ENCODE results near the gene SHC1. TPM values are rescaled to one million over a fixed set of nuclear protein-coding genes. Genes with fewer than 3 reads are reported as not detected.

SHC1 gene
- total and polyA plus RNA-seq, 2 donors, result 61.2 to 110 TPM

DNA sequence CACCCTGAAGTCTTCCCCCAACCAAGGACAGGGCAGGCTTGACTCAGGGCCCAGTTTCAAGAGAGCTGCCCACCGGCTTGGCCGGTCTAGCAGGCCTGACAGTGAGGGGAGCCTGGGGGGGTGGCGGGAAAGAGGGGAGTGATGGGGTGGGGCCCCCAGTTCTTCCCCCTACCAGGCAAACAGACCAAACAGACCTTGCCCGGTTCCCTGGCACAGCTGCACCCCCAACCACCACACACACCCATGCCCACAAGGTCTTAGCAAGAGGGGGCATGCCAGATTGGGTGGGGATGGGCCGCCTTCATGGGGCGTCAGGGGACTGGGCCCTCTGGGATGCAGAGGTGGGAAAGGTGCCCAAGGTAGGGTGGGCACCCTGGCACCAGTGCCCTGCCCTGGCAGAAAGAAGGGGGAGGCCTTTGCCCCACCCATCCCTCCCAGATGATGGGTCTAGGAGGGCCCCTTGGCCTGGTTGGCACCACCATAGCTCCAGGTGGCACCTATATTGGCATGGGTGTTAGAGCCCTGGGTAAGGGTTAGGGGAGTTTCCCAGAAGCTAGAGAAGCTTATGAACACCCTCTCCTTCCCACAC is 41.0 kb upstream of the SHC1 start:
- Histone ChIP-seq H3K4me3 (ENCODE audit: low read depth, low read length) (no peak overlapping the region), H3K36me3 (ENCODE audit: insufficient read depth) (no peaks in the 10 kb centered on the region), H3K4me1 (ENCODE audit: insufficient read depth) (peaks cover 2% of the 10 kb centered on the region), H3K27ac (ENCODE audit: low read depth) (peak overlapping the region; percentile 51)
- 83% methylated on average over 6 of the region's 6 CpGs for WGBS
- no peak for DNase-seq (ENCODE audit: extremely low spot score)

DNA sequence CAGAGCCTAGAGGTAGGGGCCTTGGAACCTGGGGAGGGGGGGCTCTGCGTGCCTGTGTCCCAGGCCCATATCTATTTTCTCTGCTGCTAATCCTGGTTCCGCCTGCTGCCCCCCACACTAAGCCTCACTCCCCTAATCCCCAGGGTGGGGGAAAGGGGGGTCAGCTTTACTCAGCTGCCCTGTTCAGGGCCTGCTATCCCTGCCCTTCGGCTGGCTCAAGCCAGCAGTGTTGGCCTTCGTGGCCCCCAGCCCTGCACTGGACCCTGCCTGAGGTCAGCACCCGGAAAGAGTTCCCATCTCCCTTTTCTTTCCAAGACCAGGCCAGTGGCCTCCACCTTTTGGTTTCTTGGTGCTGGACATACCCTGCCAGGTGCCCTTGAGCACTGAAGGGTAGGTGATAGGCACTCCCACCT is 40.5 kb upstream of the SHC1 start:
- H3K36me3 ChIP-seq (ENCODE audit: insufficient read depth), result no peaks in the 10 kb centered on the region
- H3K27ac ChIP-seq (ENCODE audit: low read depth), result peak overlapping the region; percentile 51
- H3K4me1 ChIP-seq (ENCODE audit: insufficient read depth), result peaks cover 2% of the 10 kb centered on the region
- H3K4me3 ChIP-seq (ENCODE audit: low read depth, low read length), result no peak overlapping the region
- DNase-seq (ENCODE audit: extremely low spot score), result no peak
- 61% methylated on average over 5 of the region's 5 CpGs for WGBS

DNA sequence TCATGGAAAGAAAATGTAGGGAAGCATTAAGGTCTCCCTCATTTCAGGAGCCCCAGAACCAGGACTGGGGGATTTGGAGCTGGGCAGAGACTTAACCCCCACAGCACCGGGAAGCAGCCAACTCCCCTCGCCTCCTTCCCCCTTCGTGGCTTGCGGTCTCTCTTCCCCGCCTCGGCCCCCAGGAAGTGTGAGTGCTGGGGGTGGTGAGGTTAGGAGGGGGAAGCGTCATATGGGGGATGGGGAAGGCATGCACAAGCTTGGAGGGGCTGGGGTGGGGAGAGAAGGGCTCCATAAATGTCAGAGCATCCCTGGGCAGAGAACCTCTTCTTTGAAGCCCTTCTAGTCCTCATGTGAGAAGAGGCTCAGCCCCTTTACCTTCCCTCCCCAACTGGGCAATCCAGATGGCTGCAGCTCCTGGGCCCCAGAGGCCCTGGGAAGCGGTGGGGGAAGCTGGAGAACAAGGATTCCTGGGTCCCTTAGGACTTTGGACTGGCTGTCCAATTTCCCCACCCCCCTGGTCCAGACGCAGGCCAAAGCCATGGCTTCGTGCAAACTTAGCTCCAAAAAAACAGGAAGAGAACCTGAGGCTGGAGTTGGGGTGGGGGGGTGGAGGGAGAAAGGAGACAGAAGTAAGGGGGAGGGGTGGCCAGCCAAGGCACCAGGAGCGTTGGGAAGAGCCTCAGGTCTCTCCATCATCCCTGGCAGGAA is 39.8 kb upstream of the SHC1 start:
- H3K27ac ChIP-seq (ENCODE audit: low read depth), result peak overlapping the region; percentile 51
- WGBS, result 51% methylated on average over 11 of the region's 11 CpGs
- H3K4me1 ChIP-seq (ENCODE audit: insufficient read depth), result peaks cover 2% of the 10 kb centered on the region
- H3K4me3 ChIP-seq (ENCODE audit: low read depth, low read length), result no peak overlapping the region
- H3K36me3 ChIP-seq (ENCODE audit: insufficient read depth), result no peaks in the 10 kb centered on the region
- DNase-seq (ENCODE audit: extremely low spot score), result no peak

DNA sequence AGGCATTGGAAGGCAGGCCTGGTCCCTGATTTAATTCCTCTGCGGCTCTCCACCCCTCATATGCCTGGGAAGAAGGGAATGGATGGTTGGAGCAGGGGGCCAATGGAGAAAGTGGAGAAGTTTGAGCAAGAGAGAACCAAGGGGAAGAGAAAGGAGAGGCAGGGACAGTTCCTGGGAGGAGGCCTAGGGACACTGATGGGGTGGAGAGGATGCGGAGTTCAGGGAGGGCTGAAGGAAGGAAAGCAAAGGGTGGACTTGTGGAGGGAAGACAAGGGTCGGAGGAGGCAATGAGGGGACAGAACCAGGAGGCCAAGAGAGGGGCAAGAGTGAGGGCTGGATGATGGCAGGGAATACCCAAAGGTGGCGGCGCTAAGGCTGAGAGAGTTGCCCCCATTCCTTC is 39.2 kb upstream of the SHC1 start:
- no peak for DNase-seq (ENCODE audit: extremely low spot score)
- Histone ChIP-seq H3K4me3 (ENCODE audit: low read depth, low read length) (no peak overlapping the region), H3K4me1 (ENCODE audit: insufficient read depth) (peaks cover 2% of the 10 kb centered on the region), H3K27ac (ENCODE audit: low read depth) (no peak overlapping the region), H3K36me3 (ENCODE audit: insufficient read depth) (no peaks in the 10 kb centered on the region)
- 91% methylated on average over 5 of the region's 5 CpGs for WGBS

DNA sequence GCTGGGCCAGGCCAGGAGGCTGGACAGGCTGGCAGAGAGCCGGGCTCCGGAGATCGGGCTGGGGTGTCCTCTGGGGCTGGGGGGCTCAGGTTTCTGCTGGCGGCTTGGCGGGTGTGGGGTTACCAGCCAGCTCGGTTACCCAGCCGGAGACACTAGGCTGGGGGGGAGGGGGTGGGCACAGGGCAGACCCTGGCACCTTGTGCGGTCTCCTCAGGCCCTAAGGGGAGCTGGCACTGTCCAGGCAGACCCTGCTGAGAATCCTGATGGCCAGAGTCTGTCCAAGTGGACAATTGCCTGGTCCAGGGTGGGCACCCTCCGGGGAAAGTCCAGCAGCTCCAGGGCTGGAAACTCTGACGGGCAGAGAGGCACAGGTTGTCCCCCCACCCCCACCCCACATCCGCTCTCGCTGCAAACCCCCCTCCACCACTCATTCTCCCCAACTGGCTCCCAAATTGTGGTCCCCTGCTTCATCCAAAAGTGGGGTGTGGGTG is 38.7 kb upstream of the SHC1 start:
- H3K27ac ChIP-seq (ENCODE audit: low read depth), result no peak overlapping the region
- 93% methylated on average over 12 of the region's 12 CpGs for WGBS
- no peaks in the 10 kb centered on the region for H3K36me3 ChIP-seq (ENCODE audit: insufficient read depth)
- H3K4me1 ChIP-seq (ENCODE audit: insufficient read depth), result peaks cover 2% of the 10 kb centered on the region
- no peak overlapping the region for H3K4me3 ChIP-seq (ENCODE audit: low read depth, low read length)
- no peak for DNase-seq (ENCODE audit: extremely low spot score)

DNA sequence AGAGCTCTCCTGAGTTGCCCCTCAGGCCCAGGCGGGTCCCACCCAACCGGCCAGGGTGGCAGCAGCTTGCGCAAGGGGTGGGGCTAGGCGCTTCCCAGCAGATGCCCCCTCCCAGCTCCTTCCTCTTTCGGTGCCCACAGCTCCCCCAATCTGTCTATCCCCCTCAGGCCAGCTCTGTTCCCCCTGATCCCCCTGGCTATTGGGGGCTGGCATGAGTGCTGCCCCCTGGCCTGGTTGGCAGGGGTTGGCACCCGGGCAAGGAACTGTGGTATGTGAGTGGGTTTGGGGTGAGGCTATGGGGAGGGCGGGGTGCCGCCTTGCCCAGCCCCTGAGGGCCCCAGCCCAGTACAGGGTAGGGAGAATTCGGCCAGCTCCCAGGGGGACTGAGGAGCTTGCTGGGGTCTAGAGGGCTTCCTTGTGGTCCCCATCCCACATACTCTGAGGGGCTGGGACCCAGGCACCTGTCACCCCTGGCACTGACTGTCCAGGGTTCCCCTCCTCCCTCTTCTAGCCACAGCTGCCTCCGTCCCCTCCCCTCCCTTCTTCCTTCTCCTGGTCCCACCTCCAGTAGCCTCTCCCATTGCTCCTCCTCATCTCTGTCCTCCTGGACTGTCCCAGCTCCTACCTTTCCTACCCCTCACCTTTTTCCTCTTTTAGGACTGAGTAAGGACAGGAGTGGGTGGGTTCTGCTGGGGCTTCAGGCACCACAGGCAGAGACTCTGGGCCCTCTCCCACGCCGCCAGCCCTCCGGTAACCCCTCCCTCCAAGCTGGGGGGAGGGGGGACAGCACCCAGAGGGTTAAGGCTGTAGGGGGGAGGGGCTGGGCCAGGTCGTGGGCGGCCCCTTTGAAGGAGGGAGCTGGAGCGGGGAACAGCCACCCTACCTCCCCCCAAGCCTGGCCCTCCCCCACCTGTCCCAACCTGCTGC is 37.7 kb upstream of the SHC1 start:
- Histone ChIP-seq H3K27ac (ENCODE audit: low read depth) (peak overlapping the region; percentile 52), H3K36me3 (ENCODE audit: insufficient read depth) (no peaks in the 10 kb centered on the region), H3K4me1 (ENCODE audit: insufficient read depth) (peaks cover under 1% of the 10 kb centered on the region), H3K4me3 (ENCODE audit: low read depth, low read length) (no peak overlapping the region)
- DNase-seq (ENCODE audit: extremely low spot score), result no peak
- WGBS, result 71% methylated on average over 16 of the region's 16 CpGs

DNA sequence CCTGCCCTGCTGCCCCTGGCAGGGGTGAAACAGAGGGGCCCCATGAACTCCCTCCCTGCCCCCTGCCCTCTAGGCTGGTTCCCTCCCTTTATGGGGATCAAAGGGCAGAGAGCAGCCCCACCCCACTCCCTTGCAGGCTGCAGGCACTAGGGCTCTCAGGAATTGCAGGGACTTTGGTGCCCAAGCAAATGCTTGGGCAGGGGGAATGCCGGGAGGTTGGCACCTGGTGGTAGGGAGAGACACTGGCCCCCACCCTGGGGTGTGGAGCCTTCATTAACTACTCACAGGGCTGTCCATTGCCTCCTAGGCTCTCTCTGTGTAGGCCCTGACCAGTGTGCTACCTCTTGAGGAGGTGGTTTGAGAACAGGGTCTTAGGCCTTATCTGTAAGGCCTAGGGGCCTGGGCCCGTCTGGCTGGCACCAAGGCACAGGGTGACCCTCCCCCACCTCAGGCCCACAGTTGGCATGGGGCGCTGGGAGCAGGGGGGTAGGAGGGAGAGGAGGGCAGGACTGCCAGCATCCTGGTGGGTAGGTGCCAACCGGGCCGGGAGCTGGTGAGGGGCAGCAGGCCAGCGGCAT is 36.8 kb upstream of the SHC1 start:
- Histone ChIP-seq H3K4me1 (ENCODE audit: insufficient read depth) (no peaks in the 10 kb centered on the region), H3K36me3 (ENCODE audit: insufficient read depth) (no peaks in the 10 kb centered on the region), H3K4me3 (ENCODE audit: low read depth, low read length) (no peak overlapping the region), H3K27ac (ENCODE audit: low read depth) (no peak overlapping the region)
- no peak for DNase-seq (ENCODE audit: extremely low spot score)
- WGBS, result 79% methylated on average over 6 of the region's 6 CpGs

DNA sequence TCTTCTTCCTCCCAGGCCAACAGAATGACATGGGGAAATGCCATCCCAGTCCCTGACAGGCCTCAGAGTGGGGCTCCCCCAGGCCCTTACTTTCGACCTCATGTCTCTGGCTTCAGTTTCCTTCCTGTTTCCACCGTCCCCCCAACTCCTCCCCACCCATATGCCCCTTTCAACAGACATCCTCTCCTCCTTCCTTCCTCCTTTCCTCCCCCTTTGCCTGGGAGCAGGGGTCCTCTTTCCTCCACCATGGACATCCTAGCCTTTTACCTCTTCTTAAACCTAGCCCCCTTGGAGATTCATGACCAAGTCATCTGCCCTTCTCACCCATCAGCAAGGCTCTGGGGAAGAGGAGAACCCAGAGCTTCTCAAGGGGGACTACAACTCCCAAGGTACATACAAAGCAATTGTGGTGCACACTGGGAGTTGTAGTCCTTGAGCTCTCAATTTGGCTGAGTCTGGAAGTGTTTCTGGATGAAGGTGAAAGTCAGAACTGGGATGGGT is 36.1 kb upstream of the SHC1 start:
- Histone ChIP-seq H3K4me1 (ENCODE audit: insufficient read depth) (no peaks in the 10 kb centered on the region), H3K27ac (ENCODE audit: low read depth) (no peak overlapping the region), H3K4me3 (ENCODE audit: low read depth, low read length) (no peak overlapping the region), H3K36me3 (ENCODE audit: insufficient read depth) (no peaks in the 10 kb centered on the region)
- no peak for DNase-seq (ENCODE audit: extremely low spot score)
- WGBS, result 62% methylated on average over 2 of the region's 2 CpGs

DNA sequence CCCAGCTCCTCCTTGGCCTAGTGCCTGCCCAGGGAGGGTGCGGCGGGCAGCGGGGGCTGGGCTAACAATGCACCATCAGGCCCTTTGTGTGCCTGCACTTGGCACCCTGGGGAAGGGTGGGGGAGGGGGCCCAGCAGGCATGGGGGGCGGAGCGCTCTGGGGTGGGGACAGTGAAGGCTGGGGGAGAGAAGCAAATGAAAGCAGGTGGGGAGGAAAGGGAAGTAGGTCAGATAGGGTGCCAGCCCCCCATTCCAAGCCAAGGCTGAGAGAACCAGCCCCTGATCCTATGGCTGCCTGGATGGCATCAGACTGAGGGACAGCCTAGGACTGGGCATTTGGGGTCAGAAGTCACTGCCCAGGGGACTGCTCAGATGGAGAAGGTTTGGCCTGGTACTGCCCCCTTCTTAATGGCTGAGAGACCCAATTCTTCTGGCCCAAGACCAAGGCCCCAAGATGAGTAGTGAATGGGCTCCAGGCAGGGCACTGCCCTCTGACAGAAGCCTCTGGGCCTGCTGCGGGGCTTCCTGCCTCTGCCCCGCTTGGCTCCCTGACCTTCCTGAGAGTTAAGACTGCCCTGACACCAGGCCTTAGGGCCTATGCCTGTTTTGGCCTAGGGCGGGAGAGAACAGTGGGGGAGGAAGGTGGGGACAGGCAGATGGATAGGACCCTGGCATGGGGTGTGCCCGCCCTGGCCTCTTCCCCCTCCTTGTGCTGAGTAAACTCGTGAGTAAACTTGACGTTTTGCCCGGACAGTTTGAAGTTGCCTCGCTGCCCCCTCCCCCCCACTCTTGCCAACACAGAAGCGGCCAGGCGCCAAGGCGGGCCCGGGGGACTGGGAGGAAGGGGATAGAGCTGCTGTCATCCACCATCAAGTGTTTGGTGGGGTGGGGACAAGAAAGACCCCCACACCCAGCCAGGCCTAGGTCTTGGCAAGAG is 34.8 kb upstream of the SHC1 start:
- WGBS, result 53% methylated on average over 17 of the region's 17 CpGs
- H3K4me1 ChIP-seq (ENCODE audit: insufficient read depth), result no peaks in the 10 kb centered on the region
- H3K36me3 ChIP-seq (ENCODE audit: insufficient read depth), result no peaks in the 10 kb centered on the region
- no peak for DNase-seq (ENCODE audit: extremely low spot score)
- no peak overlapping the region for H3K4me3 ChIP-seq (ENCODE audit: low read depth, low read length)
- peak overlapping the region; percentile 89 for H3K27ac ChIP-seq (ENCODE audit: low read depth)

DNA sequence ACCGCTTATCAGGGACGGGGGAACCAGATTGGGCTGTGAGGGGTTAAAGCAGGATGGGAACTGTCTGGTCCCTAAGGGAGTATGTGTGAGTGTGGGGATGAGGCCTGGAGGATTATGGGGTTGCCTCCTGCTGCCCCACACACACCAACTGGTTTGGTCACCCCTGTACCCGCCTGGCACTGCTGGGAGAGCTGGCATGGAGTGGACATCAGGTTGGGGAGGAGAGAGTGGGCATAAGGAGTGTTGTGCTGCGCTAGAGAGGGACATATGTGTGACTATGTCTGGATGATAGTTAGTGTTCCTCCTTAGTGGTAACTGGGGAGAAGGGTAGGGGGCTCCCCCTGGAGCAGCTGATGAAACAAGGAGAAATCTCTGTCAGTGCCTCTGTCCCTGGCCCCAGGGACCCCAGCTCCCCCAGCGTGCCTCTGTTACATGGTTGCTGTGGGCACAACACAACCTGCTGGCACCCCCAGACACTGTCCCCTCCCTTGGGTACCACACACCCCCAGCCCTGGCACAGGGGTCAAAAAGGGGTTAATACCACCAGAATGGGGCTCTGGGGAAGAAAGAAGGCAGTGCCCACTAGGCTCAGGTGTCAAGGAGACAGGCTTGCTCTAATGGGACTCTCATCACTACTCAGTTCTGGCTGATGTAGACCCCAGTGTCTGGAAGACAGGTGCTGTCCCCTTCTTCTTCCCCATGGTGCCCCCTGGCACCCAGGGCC is 34.0 kb upstream of the SHC1 start:
- Histone ChIP-seq H3K4me3 (ENCODE audit: low read depth, low read length) (peak overlapping the region; percentile 83), H3K4me1 (ENCODE audit: insufficient read depth) (no peaks in the 10 kb centered on the region)

DNA sequence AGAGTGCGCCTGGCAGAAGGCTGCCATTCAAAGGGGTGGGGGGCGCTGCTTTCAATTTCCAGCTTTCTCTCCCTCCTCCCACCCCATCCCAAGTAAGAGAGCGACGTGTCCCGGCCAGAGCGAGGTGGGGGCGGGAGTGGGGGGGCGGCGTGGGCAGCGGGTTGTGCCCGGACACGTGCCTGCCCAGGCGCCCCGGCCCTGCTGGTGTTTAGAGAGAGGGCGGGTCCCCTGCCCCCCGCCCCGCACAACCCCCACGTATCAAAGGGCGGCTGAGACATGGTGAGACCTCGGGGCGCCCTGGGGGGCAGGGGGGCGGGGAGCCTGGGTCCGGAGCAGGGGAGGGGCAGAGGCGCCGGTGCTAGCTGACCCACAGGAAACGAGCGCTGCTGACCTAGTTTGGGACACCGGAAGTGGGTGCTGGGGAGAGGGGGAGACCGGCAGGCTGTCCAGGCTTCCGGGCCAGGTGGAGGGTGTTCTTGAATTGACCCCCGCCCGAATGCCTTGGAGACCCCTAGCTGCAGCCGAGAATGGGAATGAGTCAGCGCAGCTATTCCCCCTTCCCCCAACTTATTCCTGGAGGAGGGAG is 33.3 kb upstream of the SHC1 start:
- DNase-seq (ENCODE audit: extremely low spot score), result no peak
- Histone ChIP-seq H3K4me3 (ENCODE audit: low read depth, low read length) (peak overlapping the region; percentile 83), H3K36me3 (ENCODE audit: insufficient read depth) (no peaks in the 10 kb centered on the region), H3K27ac (ENCODE audit: low read depth) (peak overlapping the region; percentile 89), H3K4me1 (ENCODE audit: insufficient read depth) (no peaks in the 10 kb centered on the region)
- under 1% methylated on average over 34 of the region's 34 CpGs for WGBS

More for the DNA sequence above, 34.0 kb upstream of the SHC1 start:
- 41% methylated on average over 5 of the region's 5 CpGs for WGBS
- no peak for DNase-seq (ENCODE audit: extremely low spot score)
- Histone ChIP-seq H3K27ac (ENCODE audit: low read depth) (peak overlapping the region; percentile 89), H3K36me3 (ENCODE audit: insufficient read depth) (no peaks in the 10 kb centered on the region)
